CD4-positive, alpha-beta T cell treated with Interferon alpha-2 for 1 hour (primary cell): Measurements from ENCODE around the gene MET.

ENCODE experiments used
- DNase-seq, 2 donors: peaks; one replicate each; pipeline ENCODE4 v3.0.0-alpha.2; 2020 to 2022

The MET gene

GRCh38 chr7:116665332-116665996 lies 6.5 kb upstream of the MET start:
- no peak for DNase-seq

DNA sequence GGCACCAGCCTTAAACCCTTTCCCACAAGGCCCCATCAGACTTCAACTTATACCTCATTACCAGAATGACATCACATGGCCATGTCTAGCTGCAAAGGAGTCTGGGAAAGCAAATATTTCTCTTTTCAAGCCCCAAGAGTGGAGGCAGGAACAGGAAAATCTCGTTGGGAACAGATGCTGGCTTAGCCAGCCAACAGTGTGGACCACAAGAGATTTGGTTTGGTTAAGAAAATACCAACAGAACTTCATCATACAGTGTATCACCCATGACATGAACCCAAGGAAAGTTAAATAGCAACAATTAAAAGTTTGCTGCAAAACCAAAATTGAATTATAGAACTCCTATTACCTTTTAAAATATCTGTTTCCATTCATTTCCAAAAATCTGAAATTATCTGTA lies 2.2 kb upstream of the MET start:
- DNase-seq = no peak

DNA sequence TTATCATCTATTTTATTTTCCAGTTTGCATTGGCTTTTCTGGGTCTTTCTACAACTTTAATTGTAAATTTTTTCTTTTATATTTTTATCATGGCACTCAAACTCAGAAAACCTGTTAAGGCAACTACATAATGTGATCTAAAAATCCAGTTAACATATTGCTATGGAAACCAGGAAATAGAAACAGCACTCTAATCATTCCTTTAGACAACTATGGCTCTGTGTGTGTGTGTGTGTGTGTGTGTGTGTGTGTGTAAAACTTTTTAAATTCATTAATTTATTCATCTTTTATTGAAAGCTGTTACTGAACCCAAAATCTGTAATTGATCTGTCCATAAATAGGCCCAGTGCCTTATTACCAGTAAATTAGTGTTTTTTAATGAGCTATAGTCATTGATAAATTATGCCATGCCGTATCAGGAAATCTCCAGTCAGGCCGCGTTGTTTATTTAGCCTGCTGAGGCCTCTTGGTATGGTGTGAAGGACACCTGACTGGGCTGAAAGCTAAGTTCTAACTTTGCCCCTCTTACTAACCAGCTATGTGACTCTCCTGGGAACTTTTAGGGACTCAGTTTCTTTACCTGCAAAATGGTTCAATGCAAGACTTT lies 1.5 kb upstream of the MET start:
- DNase-seq = no peak

GRCh38 chr7:116671111-116671510 lies 885 bp upstream of the MET start:
- DNase-seq = no peak

DNA sequence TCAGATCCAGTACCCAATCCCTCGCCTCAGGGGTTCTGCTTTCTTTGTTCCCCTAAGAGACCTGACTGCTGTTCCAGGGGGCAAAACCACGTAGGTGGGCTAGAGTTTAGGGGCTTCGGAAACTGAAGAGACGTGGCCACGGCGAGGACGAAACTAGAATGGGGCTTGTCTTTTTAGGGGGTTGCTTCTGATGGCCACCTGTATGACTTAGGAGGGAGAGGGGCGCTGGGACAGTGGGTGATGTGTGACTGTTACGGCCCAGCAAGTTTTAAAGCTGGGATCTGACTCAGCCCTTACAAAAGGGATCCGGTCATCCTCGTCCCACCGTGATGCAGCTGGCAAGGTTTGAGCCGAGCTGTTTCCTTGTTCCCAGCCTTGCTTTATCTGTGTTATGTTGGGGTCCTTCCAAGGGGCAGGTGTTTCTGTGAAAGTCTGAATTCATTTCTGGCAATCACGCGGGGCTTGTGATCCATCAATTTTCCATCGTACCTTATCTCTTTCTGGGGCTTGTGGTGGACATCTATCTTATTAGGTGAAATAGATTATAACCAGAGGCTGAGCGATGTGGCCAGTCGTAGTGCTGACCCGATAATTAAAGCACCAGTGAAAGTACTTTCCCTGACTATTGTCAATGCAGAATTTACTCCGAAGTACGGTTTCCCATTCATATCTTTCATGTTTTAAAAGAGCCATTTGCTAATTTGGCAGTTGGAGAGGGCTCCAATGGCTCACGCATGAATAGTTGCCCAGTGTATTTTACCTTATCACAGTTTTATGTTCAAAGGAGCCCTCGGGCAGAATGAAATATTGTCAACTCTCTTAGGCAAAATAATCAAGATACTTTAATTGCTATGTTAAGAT lies 830 bp downstream of the MET start:
- no peak for DNase-seq

- DNase-seq = no peak
Observed at GRCh38 chr7:116673457-116673865, 1.5 kb downstream of the MET start.

DNA sequence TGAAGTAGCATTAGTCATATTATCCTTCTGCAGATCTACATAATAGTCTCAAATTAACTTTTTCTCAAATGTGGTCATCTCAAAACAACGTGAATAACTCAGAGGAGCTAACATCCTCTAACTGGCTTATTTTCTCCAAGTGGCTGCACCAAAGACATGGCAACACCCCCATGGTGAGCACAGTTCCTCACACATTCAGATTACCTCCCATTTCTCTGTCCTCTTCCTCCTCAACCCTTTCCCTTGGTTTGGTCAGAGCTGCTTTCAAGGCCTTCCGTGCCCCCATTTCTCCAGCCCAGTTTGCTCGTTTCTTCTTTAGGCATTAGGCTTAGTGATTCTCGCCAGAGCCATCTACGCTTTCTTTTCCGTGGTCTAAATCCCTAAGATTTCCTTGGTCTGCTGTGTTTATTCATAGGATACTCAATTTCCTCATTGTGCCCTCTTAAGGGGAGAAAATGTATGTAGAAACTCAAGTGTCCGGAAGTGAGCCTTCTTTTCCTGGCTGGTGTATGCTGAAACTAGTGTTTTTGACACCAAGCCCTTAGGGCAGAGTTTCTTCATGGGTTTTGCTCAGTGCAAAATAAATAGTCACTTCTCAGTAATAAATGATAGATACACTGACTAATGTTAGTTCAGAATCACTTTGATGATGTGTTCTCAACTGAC lies 2.6 kb downstream of the MET start:
- no peak for DNase-seq

DNA sequence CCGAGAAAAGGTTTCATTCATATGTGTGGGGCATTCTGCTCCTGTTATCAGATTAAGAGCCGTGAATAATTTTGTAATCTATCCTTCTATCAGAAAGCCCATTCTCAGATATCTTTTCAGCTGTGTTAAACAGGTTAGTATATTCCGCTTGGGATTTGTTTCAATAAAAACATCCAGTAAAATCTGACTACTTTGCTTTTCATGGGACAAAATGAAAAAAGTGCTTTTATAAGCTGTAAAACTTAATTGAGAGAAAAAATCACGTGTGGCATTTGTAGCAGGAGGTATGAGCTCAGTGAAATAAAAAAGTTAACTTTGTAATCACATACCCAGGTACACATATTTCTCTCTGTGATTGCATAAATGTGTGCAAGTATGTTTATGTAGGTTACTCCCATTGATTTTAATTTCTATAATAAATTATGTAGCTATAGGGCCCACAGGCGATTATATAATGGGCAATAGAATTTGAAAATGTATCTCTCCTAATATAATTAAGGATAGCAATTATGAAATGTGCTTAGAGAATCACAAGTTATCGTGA lies 3.9 kb downstream of the MET start:
- no peak for DNase-seq

DNA sequence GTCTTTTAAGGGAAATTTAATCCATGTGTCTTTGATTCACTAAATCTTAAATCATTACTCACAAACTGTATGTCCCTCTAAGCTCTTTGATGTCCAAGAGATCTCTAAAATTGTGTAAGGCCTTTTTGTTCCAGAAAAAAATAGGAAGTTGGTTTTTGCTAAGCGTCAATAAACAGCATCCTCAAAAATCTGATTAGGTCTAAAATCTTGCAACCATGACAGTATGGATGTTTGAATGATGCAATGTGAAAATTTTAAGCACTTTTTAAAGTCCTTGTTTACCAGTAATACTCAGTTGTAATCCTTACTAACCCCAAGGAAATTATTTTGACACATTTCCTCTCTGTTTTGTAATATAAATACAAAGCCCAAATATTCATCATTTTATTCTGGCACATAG lies 6.8 kb downstream of the MET start:
- DNase-seq = no peak

DNA sequence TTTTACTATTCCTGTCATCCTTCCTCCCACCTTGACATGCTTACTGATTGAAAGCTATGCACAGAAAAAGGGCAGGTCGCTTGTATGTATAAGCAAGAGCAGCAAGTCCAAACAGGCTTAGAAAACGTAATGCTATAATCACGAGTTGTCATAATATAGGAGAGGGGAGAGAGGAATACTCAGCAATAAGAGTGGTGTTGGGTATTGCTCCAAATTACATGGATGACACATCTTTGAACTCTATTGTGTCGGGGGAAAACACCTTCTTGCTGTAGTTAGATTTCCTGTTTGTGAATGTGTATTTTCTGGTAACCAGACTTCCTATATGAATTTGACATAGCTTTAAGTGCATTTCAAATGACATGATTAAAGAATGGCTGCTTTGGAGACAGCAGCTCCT lies 7.5 kb downstream of the MET start:
- DNase-seq = no peak

- peak in 1 of 2 donors; percentile 18 for DNase-seq
Observed at GRCh38 chr7:116683786-116684185, 11.8 kb downstream of the MET start.

DNA sequence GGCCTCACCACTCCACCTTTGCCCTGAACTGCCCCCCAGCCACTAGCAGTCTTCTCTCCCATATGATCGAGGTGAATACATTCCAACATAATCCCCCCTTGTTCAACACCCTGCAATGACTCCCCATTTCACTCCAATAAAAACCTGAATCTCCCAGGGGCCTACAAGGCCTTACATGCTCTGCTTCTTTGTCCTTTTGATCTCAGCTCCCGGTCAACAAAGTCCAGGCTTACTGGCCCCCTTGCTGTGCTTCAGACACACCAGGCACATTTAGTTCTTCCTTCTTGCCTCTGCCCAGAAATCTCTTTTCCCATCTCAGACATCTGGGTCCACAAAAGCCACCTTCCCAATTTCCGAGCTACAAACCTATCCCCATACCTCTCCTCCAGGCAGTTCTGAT lies 14.0 kb downstream of the MET start:
- DNase-seq = no peak

DNA sequence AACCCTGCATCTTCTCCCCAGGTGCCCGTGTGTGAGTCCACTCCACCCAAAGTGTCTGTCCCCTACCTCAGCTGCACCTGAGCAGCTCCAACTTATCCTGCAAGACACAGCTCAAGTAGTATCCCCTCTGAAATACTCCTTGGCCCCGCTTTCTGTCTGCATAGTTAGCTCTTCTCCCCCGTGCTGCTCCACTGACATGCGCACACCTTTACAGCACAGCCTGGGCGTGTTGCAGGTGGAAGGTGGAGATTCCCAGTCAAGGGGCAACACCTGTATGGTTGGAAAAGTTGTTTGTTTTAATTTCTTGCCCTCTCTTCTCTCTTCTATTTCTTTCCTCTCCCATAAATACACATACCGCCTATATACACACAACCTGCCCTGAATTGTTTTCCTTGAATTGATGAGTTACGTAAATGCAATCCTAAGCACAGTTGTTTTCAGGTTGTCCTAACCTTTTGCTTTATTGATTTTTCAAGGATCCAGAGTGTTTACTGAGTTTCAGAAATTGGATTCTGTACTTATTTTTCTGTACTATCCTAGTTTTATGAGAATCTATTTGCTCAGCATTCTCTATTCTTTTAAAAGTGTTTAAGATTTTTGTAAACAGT lies 14.9 kb downstream of the MET start:
- no peak for DNase-seq

- no peak for DNase-seq
Observed at GRCh38 chr7:116687801-116688201, 15.8 kb downstream of the MET start.

DNA sequence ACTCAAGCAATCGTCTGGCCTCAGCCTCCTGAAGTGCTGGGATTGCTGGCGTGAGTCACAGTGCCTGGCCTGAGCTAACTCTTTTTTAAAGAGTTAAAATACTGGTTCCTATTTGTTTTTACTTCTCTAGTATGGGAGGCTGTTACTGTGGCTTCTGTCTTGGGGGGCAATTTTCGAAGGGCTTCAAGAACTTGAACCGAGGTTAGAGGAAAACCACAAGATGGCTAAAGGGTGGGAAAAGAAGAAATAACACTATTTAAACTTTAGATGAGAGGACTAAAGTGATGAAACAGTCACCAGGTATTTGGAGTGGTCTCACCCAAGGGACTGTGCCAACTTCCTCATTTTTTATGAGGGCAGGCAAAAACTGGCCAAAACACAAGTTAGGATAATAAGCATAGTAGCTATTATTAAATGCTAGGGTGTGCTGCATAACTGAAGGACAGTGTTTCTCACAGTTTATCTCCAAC lies 17.8 kb downstream of the MET start:
- no peak for DNase-seq

DNA sequence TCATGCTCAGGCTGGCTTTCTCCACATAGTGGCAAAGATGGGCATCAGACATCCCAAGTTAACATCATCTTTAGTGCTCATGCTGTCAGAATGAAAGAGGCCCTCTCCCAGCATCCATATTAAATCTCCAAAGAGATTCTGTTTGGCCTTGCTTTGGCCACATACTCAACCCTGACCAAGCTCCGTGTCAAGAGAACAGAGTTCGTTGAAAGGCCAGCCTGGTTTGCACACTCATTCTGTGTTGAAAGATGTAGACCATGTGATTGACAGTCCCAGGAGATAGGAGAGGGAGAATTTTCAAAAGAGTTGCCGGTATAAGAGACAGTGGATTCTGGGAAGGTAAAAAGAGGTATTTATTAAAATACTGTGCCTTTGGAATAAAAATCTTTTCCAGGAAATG lies 19.7 kb downstream of the MET start:
- DNase-seq = no peak

GRCh38 chr7:116692401-116693308 lies 20.7 kb downstream of the MET start:
- no peak for DNase-seq

GRCh38 chr7:116696707-116697106 lies 24.7 kb downstream of the MET start:
- no peak for DNase-seq

DNA sequence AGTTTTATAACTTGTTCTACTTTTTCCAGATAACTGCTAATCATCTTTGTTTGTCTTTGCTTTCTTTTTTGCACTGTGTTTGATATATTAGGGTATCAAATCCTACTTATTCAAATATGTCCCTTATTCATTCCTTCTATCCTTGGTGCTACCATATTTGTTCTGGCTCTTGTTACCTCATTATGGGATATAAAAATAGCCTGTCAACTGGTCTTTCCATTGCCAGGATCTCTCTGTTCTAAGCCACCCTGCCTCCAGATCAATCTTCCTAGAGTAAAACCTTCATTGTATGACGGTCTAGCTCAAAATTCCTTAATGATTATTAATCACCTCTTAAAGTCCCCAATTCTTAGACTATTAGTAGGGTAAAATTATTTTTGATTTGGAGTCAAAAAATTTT lies 25.2 kb downstream of the MET start:
- DNase-seq = no peak

DNA sequence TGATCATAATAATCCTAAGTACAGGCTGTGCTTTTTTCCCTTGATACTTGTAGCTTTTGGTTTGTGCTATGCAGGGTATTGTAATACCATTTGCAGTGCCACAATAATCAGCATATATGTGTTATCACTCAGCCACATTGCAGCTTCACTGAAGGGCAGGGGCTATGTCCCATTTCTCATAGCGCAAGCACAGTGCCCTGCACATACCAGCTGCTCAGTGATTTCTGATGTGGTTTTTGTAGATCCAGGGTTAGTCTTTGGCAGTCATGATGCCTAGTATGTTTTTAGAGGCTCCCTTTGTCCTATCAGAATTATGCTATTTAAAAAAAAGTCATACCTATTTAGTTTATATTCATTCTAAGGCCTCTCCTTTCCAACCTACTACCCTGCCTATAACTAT lies 25.8 kb downstream of the MET start:
- no peak for DNase-seq

- DNase-seq = no peak
Observed at GRCh38 chr7:116698396-116698795, 26.4 kb downstream of the MET start.
